ENCODE results near the gene SCGB1D2. TPM values are rescaled to one million over a fixed set of nuclear protein-coding genes. Genes with fewer than 3 reads are reported as not detected.

The SCGB1D2 gene
- total and polyA plus RNA-seq, 9 of the 15 experiments (the other 6 are each of a cell fraction or from before 2014, with no cell fraction given): not detected

DNA sequence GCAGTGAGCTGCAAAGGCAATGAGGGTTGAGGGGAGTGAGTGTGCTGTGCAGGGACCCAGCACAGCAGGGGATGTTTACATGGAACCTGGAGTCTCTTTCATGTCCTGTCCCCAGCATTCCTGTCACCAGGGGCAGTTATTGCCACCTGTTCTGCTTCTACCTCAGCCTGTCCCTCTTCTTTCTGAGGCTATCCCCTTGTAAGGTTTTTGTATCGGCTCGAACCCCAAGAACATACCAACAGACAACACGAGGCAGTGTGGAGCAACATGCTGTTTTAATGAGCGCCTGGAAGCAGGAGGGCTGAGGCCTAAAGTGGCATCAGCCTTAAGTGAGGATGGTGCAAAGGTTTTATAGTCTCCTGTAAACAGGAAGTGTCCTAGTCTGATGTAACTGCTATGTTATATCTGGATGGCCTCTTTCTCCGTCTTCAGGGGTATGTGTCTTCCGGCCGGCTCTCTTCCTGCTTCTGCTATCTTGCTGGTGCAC lies 31.8 kb downstream of the SCGB1D2 start:
- H3K36me3 ChIP-seq (ENCODE audit: control insufficient read depth, insufficient read depth, low read length): no peaks in the 10 kb centered on the region
- H3K27ac ChIP-seq (ENCODE audit: extremely low read depth, low read depth, low read length): no peak overlapping the region
- DNase-seq (ENCODE audit: extremely low read depth in 1 of 4, low spot score in 3 of 4): no peak
- H2AFZ ChIP-seq (ENCODE audit: low read depth, low read length): peak overlapping the region; percentile 38; the same call in 1 of the 2 replicates
- in situ Hi-C loops (cut with MboI): no loop called here
- H3K79me2 ChIP-seq (ENCODE audit: control insufficient read depth, insufficient read depth, low read length): no peaks in the 10 kb centered on the region
- H3K9me3 ChIP-seq (replicated peaks; ENCODE audit: control insufficient read depth, insufficient read depth, low read depth, low read length): no peaks in the 10 kb centered on the region
- BruUV-seq (replicated peaks): no TSS peak
- H3K9ac ChIP-seq (ENCODE audit: insufficient read depth in 1 of 2, low read depth in 2 of 2, low read length in 2 of 2): no peak overlapping the region
- no peak overlapping the region for H3K4me2 ChIP-seq (ENCODE audit: insufficient read depth, low read length)
- H3K4me3 ChIP-seq: no peak overlapping the region
- ATAC-seq: peak; percentile 39; the same call in 2 of the 3 replicates
- no peaks in the 10 kb centered on the region for H3K9me1 ChIP-seq (ENCODE audit: control insufficient read depth, insufficient read depth, low read length)
- no peaks in the 10 kb centered on the region for H4K20me1 ChIP-seq (replicated peaks; ENCODE audit: control insufficient read depth, insufficient read depth, low read length)
- CTCF ChIA-PET (ENCODE audit: low intra/inter-chr PET ratio): no interaction called here
- intact Hi-C loops (cut with micrococcal nuclease): no loop called here
- WGBS (ENCODE audit: insufficient coverage, low coverage, missing lambda C conversion rate): 8% methylated on average over 7 of the region's 7 CpGs
- POLR2A ChIA-PET: interaction anchor here (0.7 kb wide), 1 partner anchor 28 kb away, joined by 5 read pairs; no protein-coding TSS in a partner anchor
- 0 out of 5 replicates have a peak, but pooled peaks cover 0 to 5% of the 10 kb centered on the region in 2 experiments for H3K4me1 ChIP-seq (replicated peaks in 1 of 2; ENCODE audit: control insufficient read depth in 2 of 2, insufficient read depth in 2 of 2, low read length in 2 of 2)
- no peak for FAIRE-seq
- H3K27me3 ChIP-seq (ENCODE audit: control insufficient read depth in 2 of 2, insufficient read depth in 2 of 2, low read length in 2 of 2): peaks cover 9 to 13% of the 10 kb centered on the region in 2 experiments; a peak in 3 of 5 replicates
- TF ChIP-seq PML (IDR thresholded peaks at IDR 0.05; ENCODE audit: low read length) (no peak), HDAC6 (IDR thresholded peaks at IDR 0.05; ENCODE audit: low read depth, low read length) (no peak), ZNF431 (CRISPR knock-in tag; IDR thresholded peaks at IDR 0.05) (no peak), MCM7 (IDR thresholded peaks at IDR 0.05) (no peak), ETV1 (tag; conservative IDR thresholded peaks at IDR 0.05; ENCODE audit: low read depth) (peak; percentile 50), NFYB (IDR thresholded peaks at IDR 0.05; ENCODE audit: extremely low read depth, insufficient read length) (no peak), GABPA (tag; conservative IDR thresholded peaks at IDR 0.05; ENCODE audit: low read depth) (peak; percentile 77), RBBP5 (IDR thresholded peaks at IDR 0.05; ENCODE audit: borderline replicate concordance, insufficient read depth, low read length, poor library complexity, severe bottlenecking) (no peak), ZNF134 (CRISPR knock-in tag; conservative IDR thresholded peaks at IDR 0.05) (no peak), YY1 (IDR thresholded peaks at IDR 0.05; ENCODE audit: borderline replicate concordance in 1 of 3, control insufficient read depth in 1 of 3, extremely low read depth in 1 of 3, insufficient read depth in 3 of 3, insufficient read length in 1 of 3, insufficient replicate concordance in 2 of 3, low read depth in 1 of 3, low read length in 2 of 3) (no peak), NCOA6 (IDR thresholded peaks at IDR 0.05) (no peak)
- TF ChIP-seq, protein P1, sequence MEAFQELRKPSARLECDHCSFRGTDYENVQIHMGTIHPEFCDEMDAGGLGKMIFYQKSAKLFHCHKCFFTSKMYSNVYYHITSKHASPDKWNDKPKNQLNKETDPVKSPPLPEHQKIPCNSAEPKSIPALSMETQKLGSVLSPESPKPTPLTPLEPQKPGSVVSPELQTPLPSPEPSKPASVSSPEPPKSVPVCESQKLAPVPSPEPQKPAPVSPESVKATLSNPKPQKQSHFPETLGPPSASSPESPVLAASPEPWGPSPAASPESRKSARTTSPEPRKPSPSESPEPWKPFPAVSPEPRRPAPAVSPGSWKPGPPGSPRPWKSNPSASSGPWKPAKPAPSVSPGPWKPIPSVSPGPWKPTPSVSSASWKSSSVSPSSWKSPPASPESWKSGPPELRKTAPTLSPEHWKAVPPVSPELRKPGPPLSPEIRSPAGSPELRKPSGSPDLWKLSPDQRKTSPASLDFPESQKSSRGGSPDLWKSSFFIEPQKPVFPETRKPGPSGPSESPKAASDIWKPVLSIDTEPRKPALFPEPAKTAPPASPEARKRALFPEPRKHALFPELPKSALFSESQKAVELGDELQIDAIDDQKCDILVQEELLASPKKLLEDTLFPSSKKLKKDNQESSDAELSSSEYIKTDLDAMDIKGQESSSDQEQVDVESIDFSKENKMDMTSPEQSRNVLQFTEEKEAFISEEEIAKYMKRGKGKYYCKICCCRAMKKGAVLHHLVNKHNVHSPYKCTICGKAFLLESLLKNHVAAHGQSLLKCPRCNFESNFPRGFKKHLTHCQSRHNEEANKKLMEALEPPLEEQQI (IDR thresholded peaks at IDR 0.05): no peak
- TF ChIP-seq, protein P2, sequence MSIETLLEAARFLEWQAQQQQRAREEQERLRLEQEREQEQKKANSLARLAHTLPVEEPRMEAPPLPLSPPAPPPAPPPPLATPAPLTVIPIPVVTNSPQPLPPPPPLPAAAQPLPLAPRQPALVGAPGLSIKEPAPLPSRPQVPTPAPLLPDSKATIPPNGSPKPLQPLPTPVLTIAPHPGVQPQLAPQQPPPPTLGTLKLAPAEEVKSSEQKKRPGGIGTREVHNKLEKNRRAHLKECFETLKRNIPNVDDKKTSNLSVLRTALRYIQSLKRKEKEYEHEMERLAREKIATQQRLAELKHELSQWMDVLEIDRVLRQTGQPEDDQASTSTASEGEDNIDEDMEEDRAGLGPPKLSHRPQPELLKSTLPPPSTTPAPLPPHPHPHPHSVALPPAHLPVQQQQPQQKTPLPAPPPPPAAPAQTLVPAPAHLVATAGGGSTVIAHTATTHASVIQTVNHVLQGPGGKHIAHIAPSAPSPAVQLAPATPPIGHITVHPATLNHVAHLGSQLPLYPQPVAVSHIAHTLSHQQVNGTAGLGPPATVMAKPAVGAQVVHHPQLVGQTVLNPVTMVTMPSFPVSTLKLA (conservative IDR thresholded peaks at IDR 0.05): no peak
- TF ChIP-seq, protein P3, sequence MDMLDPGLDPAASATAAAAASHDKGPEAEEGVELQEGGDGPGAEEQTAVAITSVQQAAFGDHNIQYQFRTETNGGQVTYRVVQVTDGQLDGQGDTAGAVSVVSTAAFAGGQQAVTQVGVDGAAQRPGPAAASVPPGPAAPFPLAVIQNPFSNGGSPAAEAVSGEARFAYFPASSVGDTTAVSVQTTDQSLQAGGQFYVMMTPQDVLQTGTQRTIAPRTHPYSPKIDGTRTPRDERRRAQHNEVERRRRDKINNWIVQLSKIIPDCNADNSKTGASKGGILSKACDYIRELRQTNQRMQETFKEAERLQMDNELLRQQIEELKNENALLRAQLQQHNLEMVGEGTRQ (CRISPR knock-in tag; IDR thresholded peaks at IDR 0.05): no peak
- TF ChIP-seq, protein P4, sequence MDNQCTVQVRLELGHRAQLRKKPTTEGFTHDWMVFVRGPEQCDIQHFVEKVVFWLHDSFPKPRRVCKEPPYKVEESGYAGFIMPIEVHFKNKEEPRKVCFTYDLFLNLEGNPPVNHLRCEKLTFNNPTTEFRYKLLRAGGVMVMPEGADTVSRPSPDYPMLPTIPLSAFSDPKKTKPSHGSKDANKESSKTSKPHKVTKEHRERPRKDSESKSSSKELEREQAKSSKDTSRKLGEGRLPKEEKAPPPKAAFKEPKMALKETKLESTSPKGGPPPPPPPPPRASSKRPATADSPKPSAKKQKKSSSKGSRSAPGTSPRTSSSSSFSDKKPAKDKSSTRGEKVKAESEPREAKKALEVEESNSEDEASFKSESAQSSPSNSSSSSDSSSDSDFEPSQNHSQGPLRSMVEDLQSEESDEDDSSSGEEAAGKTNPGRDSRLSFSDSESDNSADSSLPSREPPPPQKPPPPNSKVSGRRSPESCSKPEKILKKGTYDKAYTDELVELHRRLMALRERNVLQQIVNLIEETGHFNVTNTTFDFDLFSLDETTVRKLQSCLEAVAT (IDR thresholded peaks at IDR 0.05): no peak

All from K562 (cell line).